CD14-positive monocyte (primary cell): ENCODE measurements around the gene CFAP299. TPM values are rescaled to one million over a fixed set of nuclear protein-coding genes. Genes with fewer than 3 reads are reported as not detected.

ENCODE experiments used
- DNase-seq, 3 donors: peaks; one replicate each; pipeline ENCODE4 v3.0.0-alpha.2; 2011 to 2022
- H2AFZ ChIP-seq: 2 replicates; pipeline ENCODE4 v1.6.0; 2012; ENCODE audit warnings: mild to moderate bottlenecking, low read depth, low read length, inconsistent platforms; ENCODE audit not compliant: insufficient read depth, poor library complexity, severe bottlenecking
- H3K27ac ChIP-seq, 2 donors: 1 replicate in 1 of 2; 2 replicates in 1 of 2; pipeline ENCODE4 v1.5.1; 2012 to 2013; ENCODE audit warnings: low read length in 2 of 2, control low read depth in 1 of 2, inconsistent platforms in 1 of 2, low read depth in 1 of 2, mild to moderate bottlenecking in 1 of 2
- H3K27me3 ChIP-seq, 2 donors: one replicate each; pipeline versions ENCODE4 v1.6.0 to v1.6.1; 2011 to 2013; ENCODE audit warnings: low read length in 2 of 2; ENCODE audit not compliant: control insufficient read depth in 2 of 2, insufficient read depth in 2 of 2
- H3K36me3 ChIP-seq, 2 donors: replicated peaks in 1 of 2; 1 replicate in 1 of 2; 2 replicates in 1 of 2; pipeline versions ENCODE4 v1.5.1 to v1.6.1; 2012 to 2013; ENCODE audit warnings: low read length in 2 of 2, control low read depth in 1 of 2, inconsistent platforms in 1 of 2, mild to moderate bottlenecking in 1 of 2; ENCODE audit not compliant: insufficient read depth in 2 of 2, control insufficient read depth in 1 of 2
- H3K4me1 ChIP-seq, 2 donors: 1 replicate in 1 of 2; 2 replicates in 1 of 2; pipeline versions ENCODE4 v1.5.1 to v1.6.1; 2012 to 2013; ENCODE audit warnings: low read length in 2 of 2, control low read depth in 1 of 2, inconsistent platforms in 1 of 2, mild to moderate bottlenecking in 1 of 2, moderate library complexity in 1 of 2; ENCODE audit not compliant: insufficient read depth in 2 of 2, control insufficient read depth in 1 of 2
- H3K4me2 ChIP-seq: replicated peaks from 2 replicates; pipeline ENCODE3; 2012; ENCODE audit warnings: low read length, moderate library complexity, mild to moderate bottlenecking; ENCODE audit not compliant: poor library complexity, severe bottlenecking; ENCODE audit errors: extremely low read depth
- H3K4me3 ChIP-seq, 3 experiments: fragments of 200-600 bp in 1 of 3; sonication (generic) in 1 of 3; replicated peaks in 1 of 3; 1 replicate in 2 of 3; 2 replicates in 1 of 3; pipeline ENCODE4 v1.5.1; 2011 to 2013; ENCODE audit warnings: low read length in 3 of 3, mild to moderate bottlenecking in 3 of 3, control low read depth in 2 of 3, low read depth in 2 of 3, inconsistent platforms in 1 of 3, moderate library complexity in 1 of 3
- H3K79me2 ChIP-seq: 2 replicates; pipeline ENCODE4 v1.6.0; 2012; ENCODE audit warnings: mild to moderate bottlenecking, control low read depth, inconsistent platforms, low read length, moderate library complexity; ENCODE audit not compliant: insufficient read depth
- H3K9ac ChIP-seq: 2 replicates; pipeline ENCODE4 v1.6.0; 2017; ENCODE audit warnings: low read length, mild to moderate bottlenecking; ENCODE audit not compliant: insufficient read depth, poor library complexity, severe bottlenecking
- H3K9me3 ChIP-seq, 2 donors: replicated peaks in 1 of 2; 1 replicate in 1 of 2; 2 replicates in 1 of 2; pipeline versions ENCODE4 v1.5.1 to v1.6.1; 2012 to 2013; ENCODE audit warnings: low read length in 2 of 2, control low read depth in 1 of 2; ENCODE audit not compliant: control insufficient read depth in 1 of 2, insufficient read depth in 1 of 2
- H4K20me1 ChIP-seq: 2 replicates; pipeline ENCODE4 v1.6.0; 2012; ENCODE audit warnings: mild to moderate bottlenecking, low read length, control low read depth, moderate library complexity; ENCODE audit not compliant: insufficient read depth
- H3K27ac Mint-ChIP-seq, 7 donors: one replicate each; pipeline ENCODE4 v1.8.0; 2020; ENCODE audit warnings: mild to moderate bottlenecking in 7 of 7, mixed read lengths in 7 of 7, moderate library complexity in 6 of 7, inconsistent platforms in 2 of 7
- H3K27me3 Mint-ChIP-seq, 3 donors: one replicate each; pipeline ENCODE4 v1.8.0; 2021 to 2022; ENCODE audit warnings: low read depth in 3 of 3, mild to moderate bottlenecking in 3 of 3, mixed read lengths in 3 of 3, moderate library complexity in 3 of 3, inconsistent platforms in 1 of 3
- H3K36me3 Mint-ChIP-seq, 2 donors: one replicate each; pipeline ENCODE4 v1.8.0; 2020; ENCODE audit warnings: mixed read lengths in 2 of 2, inconsistent platforms in 1 of 2, mild to moderate bottlenecking in 1 of 2
- H3K4me1 Mint-ChIP-seq: one replicate; pipeline ENCODE4 v1.8.0; 2020; ENCODE audit warnings: mild to moderate bottlenecking, mixed read lengths
- H3K4me3 Mint-ChIP-seq, 2 donors: one replicate each; pipeline ENCODE4 v1.8.0; 2020; ENCODE audit warnings: mild to moderate bottlenecking in 2 of 2, mixed read lengths in 2 of 2, moderate library complexity in 1 of 2
- H3K9me3 Mint-ChIP-seq, 7 donors: one replicate each; pipeline ENCODE4 v1.8.0; 2020 to 2022; ENCODE audit warnings: mixed read lengths in 7 of 7, mild to moderate bottlenecking in 6 of 7, moderate library complexity in 6 of 7, inconsistent platforms in 2 of 7
- CTCF ChIP-seq: fragments of 200-600 bp; IDR thresholded peaks from one replicate; pipeline ENCODE4 v1.8.0; 2022; ENCODE audit warnings: antibody characterized with exemption, mild to moderate bottlenecking
- WGBS: methylation state at CpG from one replicate; pipeline ENCODE4 v1.1.5; 2013; ENCODE audit warnings: missing lambda C conversion rate; ENCODE audit not compliant: insufficient coverage; 5-methylcytosine and 5-hydroxymethylcytosine counted together
- intact Hi-C, 2 donors: fragments of 100-400 bp; cut with micrococcal nuclease; formaldehyde crosslinking; loops; one replicate each; pipeline versions ENCODE4 v1.15.0 to v1.15.1; 2023
- polyA plus RNA-seq, 3 donors: library from polyadenylated mRNA; depleted of rRNA in 1 of 3; unstranded in 2 of 3; stranded (reverse) in 1 of 3; fragments of 300-500 nt in 2 of 3; fragments of >200 nt in 1 of 3; fragmentation: Illumina TruSeq in 2 of 3; gene quantifications; 1 replicate in 2 of 3; 2 replicates in 1 of 3; pipeline ENCODE4 v1.2.3, GENCODE V29; 2012 to 2021

CFAP299 gene
- polyA plus RNA-seq, 3 donors: not detected

- H2AFZ ChIP-seq: no peak overlapping the region
- no peak overlapping the region for H3K27ac Mint-ChIP-seq
- no peak overlapping the region for H3K4me3 Mint-ChIP-seq
- DNase-seq: no peak
- H3K4me1 ChIP-seq: no peaks in the 10 kb centered on the region
- no peaks in the 10 kb centered on the region for H3K36me3 ChIP-seq
- H3K36me3 Mint-ChIP-seq: no peaks in the 10 kb centered on the region
- H3K27me3 ChIP-seq: peaks cover 5% of the 10 kb centered on the region in 2 donors
- H4K20me1 ChIP-seq: no peaks in the 10 kb centered on the region
- TF ChIP-seq CTCF: no peak
- no peaks in the 10 kb centered on the region for H3K79me2 ChIP-seq
- no peaks in the 10 kb centered on the region for H3K4me1 Mint-ChIP-seq
- peaks cover 2 to 14% (median 10%) of the 10 kb centered on the region in 3 donors for H3K27me3 Mint-ChIP-seq
- H3K9ac ChIP-seq: no peak overlapping the region
- H3K4me3 ChIP-seq: no peak overlapping the region
- no peaks in the 10 kb centered on the region for H3K9me3 ChIP-seq
- no peaks in the 10 kb centered on the region for H3K9me3 Mint-ChIP-seq
- intact Hi-C loops: loop anchor here in 1 of 2 donors (5.0 kb wide), 1 partner anchor 630 kb away; no protein-coding TSS in a partner anchor
- H3K4me2 ChIP-seq: no peak overlapping the region
- H3K27ac ChIP-seq: no peak overlapping the region
- WGBS: 33% methylated on average over 1 of the region's 4 CpGs
Observed at GRCh38 chr4:80362578-80363181, 27.1 kb downstream of the CFAP299 start.

- Mint-ChIP-seq H3K4me1 (no peaks in the 10 kb centered on the region), H3K27me3 (peaks cover 0 to 8% (median 1%) of the 10 kb centered on the region in 3 donors), H3K27ac (no peak overlapping the region), H3K36me3 (no peaks in the 10 kb centered on the region), H3K4me3 (no peak overlapping the region), H3K9me3 (peaks cover 0 to 7% (median 3%) of the 10 kb centered on the region in 7 donors)
- Histone ChIP-seq H3K4me2 (no peak overlapping the region), H3K9me3 (peaks cover 0 to 6% of the 10 kb centered on the region in 2 donors), H3K79me2 (no peaks in the 10 kb centered on the region), H2AFZ (no peak overlapping the region), H3K36me3 (no peaks in the 10 kb centered on the region), H3K9ac (no peak overlapping the region), H4K20me1 (no peaks in the 10 kb centered on the region), H3K4me3 (no peak overlapping the region), H3K4me1 (no peaks in the 10 kb centered on the region), H3K27me3 (no peaks in the 10 kb centered on the region), H3K27ac (no peak overlapping the region)
- TF ChIP-seq CTCF: peak; percentile 17
- intact Hi-C loops: no loop called here
- DNase-seq: no peak
- WGBS: no CpG with 5 or more reads among the region's 1 CpG
Observed at GRCh38 chr4:80365928-80366327, 30.4 kb downstream of the CFAP299 start.
